CD14-positive monocyte (primary cell): ENCODE measurements around the gene DNAJC11. TPM values are rescaled to one million over a fixed set of nuclear protein-coding genes. Genes with fewer than 3 reads are reported as not detected.

Experiments
- DNase-seq, 3 donors: peaks; one replicate each; pipeline ENCODE4 v3.0.0-alpha.2; 2011 to 2022
- H2AFZ ChIP-seq: 2 replicates; pipeline ENCODE4 v1.6.0; 2012; ENCODE audit warnings: mild to moderate bottlenecking, low read depth, low read length, inconsistent platforms; ENCODE audit not compliant: insufficient read depth, poor library complexity, severe bottlenecking
- H3K27ac ChIP-seq, 2 donors: 1 replicate in 1 of 2; 2 replicates in 1 of 2; pipeline ENCODE4 v1.5.1; 2012 to 2013; ENCODE audit warnings: low read length in 2 of 2, control low read depth in 1 of 2, inconsistent platforms in 1 of 2, low read depth in 1 of 2, mild to moderate bottlenecking in 1 of 2
- H3K27me3 ChIP-seq, 2 donors: one replicate each; pipeline versions ENCODE4 v1.6.0 to v1.6.1; 2011 to 2013; ENCODE audit warnings: low read length in 2 of 2; ENCODE audit not compliant: control insufficient read depth in 2 of 2, insufficient read depth in 2 of 2
- H3K36me3 ChIP-seq, 2 donors: replicated peaks in 1 of 2; 1 replicate in 1 of 2; 2 replicates in 1 of 2; pipeline versions ENCODE4 v1.5.1 to v1.6.1; 2012 to 2013; ENCODE audit warnings: low read length in 2 of 2, control low read depth in 1 of 2, inconsistent platforms in 1 of 2, mild to moderate bottlenecking in 1 of 2; ENCODE audit not compliant: insufficient read depth in 2 of 2, control insufficient read depth in 1 of 2
- H3K4me1 ChIP-seq, 2 donors: 1 replicate in 1 of 2; 2 replicates in 1 of 2; pipeline versions ENCODE4 v1.5.1 to v1.6.1; 2012 to 2013; ENCODE audit warnings: low read length in 2 of 2, control low read depth in 1 of 2, inconsistent platforms in 1 of 2, mild to moderate bottlenecking in 1 of 2, moderate library complexity in 1 of 2; ENCODE audit not compliant: insufficient read depth in 2 of 2, control insufficient read depth in 1 of 2
- H3K4me2 ChIP-seq: replicated peaks from 2 replicates; pipeline ENCODE3; 2012; ENCODE audit warnings: low read length, moderate library complexity, mild to moderate bottlenecking; ENCODE audit not compliant: poor library complexity, severe bottlenecking; ENCODE audit errors: extremely low read depth
- H3K4me3 ChIP-seq, 3 experiments: fragments of 200-600 bp in 1 of 3; sonication (generic) in 1 of 3; replicated peaks in 1 of 3; 1 replicate in 2 of 3; 2 replicates in 1 of 3; pipeline ENCODE4 v1.5.1; 2011 to 2013; ENCODE audit warnings: low read length in 3 of 3, mild to moderate bottlenecking in 3 of 3, control low read depth in 2 of 3, low read depth in 2 of 3, inconsistent platforms in 1 of 3, moderate library complexity in 1 of 3
- H3K79me2 ChIP-seq: 2 replicates; pipeline ENCODE4 v1.6.0; 2012; ENCODE audit warnings: mild to moderate bottlenecking, control low read depth, inconsistent platforms, low read length, moderate library complexity; ENCODE audit not compliant: insufficient read depth
- H3K9ac ChIP-seq: 2 replicates; pipeline ENCODE4 v1.6.0; 2017; ENCODE audit warnings: low read length, mild to moderate bottlenecking; ENCODE audit not compliant: insufficient read depth, poor library complexity, severe bottlenecking
- H3K9me3 ChIP-seq, 2 donors: replicated peaks in 1 of 2; 1 replicate in 1 of 2; 2 replicates in 1 of 2; pipeline versions ENCODE4 v1.5.1 to v1.6.1; 2012 to 2013; ENCODE audit warnings: low read length in 2 of 2, control low read depth in 1 of 2; ENCODE audit not compliant: control insufficient read depth in 1 of 2, insufficient read depth in 1 of 2
- H4K20me1 ChIP-seq: 2 replicates; pipeline ENCODE4 v1.6.0; 2012; ENCODE audit warnings: mild to moderate bottlenecking, low read length, control low read depth, moderate library complexity; ENCODE audit not compliant: insufficient read depth
- H3K27ac Mint-ChIP-seq, 7 donors: one replicate each; pipeline ENCODE4 v1.8.0; 2020; ENCODE audit warnings: mild to moderate bottlenecking in 7 of 7, mixed read lengths in 7 of 7, moderate library complexity in 6 of 7, inconsistent platforms in 2 of 7
- H3K27me3 Mint-ChIP-seq, 3 donors: one replicate each; pipeline ENCODE4 v1.8.0; 2021 to 2022; ENCODE audit warnings: low read depth in 3 of 3, mild to moderate bottlenecking in 3 of 3, mixed read lengths in 3 of 3, moderate library complexity in 3 of 3, inconsistent platforms in 1 of 3
- H3K36me3 Mint-ChIP-seq, 2 donors: one replicate each; pipeline ENCODE4 v1.8.0; 2020; ENCODE audit warnings: mixed read lengths in 2 of 2, inconsistent platforms in 1 of 2, mild to moderate bottlenecking in 1 of 2
- H3K4me1 Mint-ChIP-seq: one replicate; pipeline ENCODE4 v1.8.0; 2020; ENCODE audit warnings: mild to moderate bottlenecking, mixed read lengths
- H3K4me3 Mint-ChIP-seq, 2 donors: one replicate each; pipeline ENCODE4 v1.8.0; 2020; ENCODE audit warnings: mild to moderate bottlenecking in 2 of 2, mixed read lengths in 2 of 2, moderate library complexity in 1 of 2
- H3K9me3 Mint-ChIP-seq, 7 donors: one replicate each; pipeline ENCODE4 v1.8.0; 2020 to 2022; ENCODE audit warnings: mixed read lengths in 7 of 7, mild to moderate bottlenecking in 6 of 7, moderate library complexity in 6 of 7, inconsistent platforms in 2 of 7
- WGBS: methylation state at CpG from one replicate; pipeline ENCODE4 v1.1.5; 2013; ENCODE audit warnings: missing lambda C conversion rate; ENCODE audit not compliant: insufficient coverage; 5-methylcytosine and 5-hydroxymethylcytosine counted together
- intact Hi-C, 2 donors: fragments of 100-400 bp; cut with micrococcal nuclease; formaldehyde crosslinking; loops; one replicate each; pipeline versions ENCODE4 v1.15.0 to v1.15.1; 2023
- polyA plus RNA-seq, 3 donors: library from polyadenylated mRNA; depleted of rRNA in 1 of 3; unstranded in 2 of 3; stranded (reverse) in 1 of 3; fragments of 300-500 nt in 2 of 3; fragments of >200 nt in 1 of 3; fragmentation: Illumina TruSeq in 2 of 3; gene quantifications; 1 replicate in 2 of 3; 2 replicates in 1 of 3; pipeline ENCODE4 v1.2.3, GENCODE V29; 2012 to 2021
- TF ChIP-seq, protein P1 (sequence below): fragments of 200-600 bp; IDR thresholded peaks from one replicate; pipeline ENCODE4 v1.8.0; 2022; ENCODE audit warnings: antibody characterized with exemption, mild to moderate bottlenecking

Gene DNAJC11
- polyA plus RNA-seq, 3 donors = 9.7 to 19.9 (median 15.8) TPM

DNA sequence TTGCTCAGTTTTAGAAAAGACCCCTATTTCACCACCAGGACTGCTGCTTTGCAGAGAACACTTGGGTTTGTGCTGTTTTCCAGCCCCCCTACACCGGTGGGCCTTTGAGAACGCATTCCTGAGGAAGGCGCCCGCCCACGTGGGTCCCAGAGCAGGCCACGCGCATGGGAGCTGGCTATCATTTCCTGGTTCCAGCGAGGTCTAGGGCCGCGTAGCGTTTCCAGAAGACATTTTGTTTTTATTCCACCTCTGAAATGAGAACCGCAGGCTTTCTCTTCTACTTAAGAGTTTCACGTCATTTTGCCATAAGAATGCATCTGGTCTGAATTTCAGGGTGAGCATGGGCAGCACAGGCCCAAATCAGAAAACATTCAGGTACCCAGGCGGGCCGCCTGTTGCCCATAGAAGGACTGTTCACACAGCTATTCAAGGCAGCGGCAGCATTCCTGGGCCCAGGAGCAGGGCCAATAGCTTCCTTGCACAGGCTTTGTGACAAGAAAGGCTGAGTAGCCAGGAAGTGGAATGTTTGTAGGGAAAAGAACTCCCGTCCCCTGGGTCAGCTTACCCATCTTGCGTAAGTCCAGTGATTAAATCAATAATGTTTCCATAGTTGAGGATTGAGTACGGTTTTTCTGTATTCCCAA, 97.6 kb downstream of the DNAJC11 start:
- peaks cover 31 to 45% of the 10 kb centered on the region in 2 donors for H3K4me1 ChIP-seq
- Mint-ChIP-seq H3K4me3 (peak overlapping the region; percentile 86 to 87), H3K4me1 (peaks cover 26% of the 10 kb centered on the region), H3K27me3 (peaks cover 8 to 9% (median 9%) of the 10 kb centered on the region in 3 donors), H3K27ac (peak overlapping the region; percentile 97 to 99 (median 98)), H3K36me3 (peaks cover 0 to 6% of the 10 kb centered on the region in 2 donors), H3K9me3 (no peaks in the 10 kb centered on the region)
- 53% methylated on average over 14 of the region's 19 CpGs for WGBS
- TF ChIP-seq, protein P1, sequence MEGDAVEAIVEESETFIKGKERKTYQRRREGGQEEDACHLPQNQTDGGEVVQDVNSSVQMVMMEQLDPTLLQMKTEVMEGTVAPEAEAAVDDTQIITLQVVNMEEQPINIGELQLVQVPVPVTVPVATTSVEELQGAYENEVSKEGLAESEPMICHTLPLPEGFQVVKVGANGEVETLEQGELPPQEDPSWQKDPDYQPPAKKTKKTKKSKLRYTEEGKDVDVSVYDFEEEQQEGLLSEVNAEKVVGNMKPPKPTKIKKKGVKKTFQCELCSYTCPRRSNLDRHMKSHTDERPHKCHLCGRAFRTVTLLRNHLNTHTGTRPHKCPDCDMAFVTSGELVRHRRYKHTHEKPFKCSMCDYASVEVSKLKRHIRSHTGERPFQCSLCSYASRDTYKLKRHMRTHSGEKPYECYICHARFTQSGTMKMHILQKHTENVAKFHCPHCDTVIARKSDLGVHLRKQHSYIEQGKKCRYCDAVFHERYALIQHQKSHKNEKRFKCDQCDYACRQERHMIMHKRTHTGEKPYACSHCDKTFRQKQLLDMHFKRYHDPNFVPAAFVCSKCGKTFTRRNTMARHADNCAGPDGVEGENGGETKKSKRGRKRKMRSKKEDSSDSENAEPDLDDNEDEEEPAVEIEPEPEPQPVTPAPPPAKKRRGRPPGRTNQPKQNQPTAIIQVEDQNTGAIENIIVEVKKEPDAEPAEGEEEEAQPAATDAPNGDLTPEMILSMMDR = no peak
- H3K9ac ChIP-seq = peak overlapping the region; percentile 97
- H3K36me3 ChIP-seq = no peaks in the 10 kb centered on the region
- DNase-seq = peak; percentile 28 to 41 (median 34)
- H3K4me2 ChIP-seq = peak overlapping the region; percentile 94
- peak overlapping the region; percentile 58 to 93 (median 74) for H3K4me3 ChIP-seq
- no peaks in the 10 kb centered on the region for H3K27me3 ChIP-seq
- peak overlapping the region; percentile 84 for H2AFZ ChIP-seq
- H3K9me3 ChIP-seq = no peaks in the 10 kb centered on the region
- H4K20me1 ChIP-seq = peaks cover 33% of the 10 kb centered on the region
- intact Hi-C loops = loop anchor here in 1 of 2 donors (1.0 to 10.0 kb wide), 2 partner anchors 9 to 181 kb away; partner anchors contain the start of genes CAMTA1 and PHF13
- peaks cover 34% of the 10 kb centered on the region for H3K79me2 ChIP-seq
- peak overlapping the region; percentile 98 to 99 for H3K27ac ChIP-seq

DNA sequence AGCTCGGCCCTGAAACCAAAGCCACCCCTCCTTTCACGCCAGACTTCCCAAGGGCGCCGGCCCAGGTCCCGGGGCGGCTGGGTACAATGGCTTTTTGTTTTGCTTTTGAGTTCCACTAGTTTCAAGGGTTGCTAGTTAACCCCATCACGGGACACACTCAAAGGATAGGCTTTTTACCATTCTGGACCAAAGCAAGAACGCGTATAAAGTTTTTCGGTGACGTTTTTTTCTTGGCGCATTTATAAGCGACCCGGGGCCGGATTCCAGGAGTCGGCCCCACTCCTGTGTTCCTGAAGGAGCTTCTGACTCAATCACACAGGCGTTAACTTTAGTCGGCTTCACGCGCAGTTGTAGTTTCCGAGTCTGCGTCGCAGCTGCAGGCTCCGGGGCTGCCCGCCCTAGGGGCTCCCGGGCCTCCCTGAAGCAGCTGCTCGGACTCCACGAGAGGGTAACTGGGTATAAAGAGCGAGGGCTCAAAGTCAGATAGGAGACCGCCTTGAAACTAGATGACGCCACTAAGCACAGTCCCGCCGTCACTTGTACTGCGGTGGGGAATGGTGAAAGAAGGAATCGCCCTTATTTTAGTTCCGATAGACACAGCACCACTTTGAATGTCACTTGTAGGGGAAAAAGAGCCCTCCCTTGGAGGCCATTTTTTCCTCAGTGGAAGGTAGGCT, 98.2 kb downstream of the DNAJC11 start:
- Histone ChIP-seq H3K79me2 (peaks cover 40% of the 10 kb centered on the region), H3K4me1 (peaks cover 35 to 51% of the 10 kb centered on the region in 2 donors), H3K4me2 (peak overlapping the region; percentile 94), H4K20me1 (peaks cover 40% of the 10 kb centered on the region), H3K36me3 (no peaks in the 10 kb centered on the region), H3K27ac (peak overlapping the region; percentile 98 to 99), H2AFZ (peak overlapping the region; percentile 84), H3K9me3 (no peaks in the 10 kb centered on the region), H3K9ac (peak overlapping the region; percentile 97), H3K4me3 (peak overlapping the region; percentile 58 to 93 (median 74)), H3K27me3 (no peaks in the 10 kb centered on the region)
- Mint-ChIP-seq H3K27ac (peak overlapping the region; percentile 97 to 99 (median 98)), H3K4me1 (peaks cover 32% of the 10 kb centered on the region), H3K4me3 (peak overlapping the region; percentile 86 to 87), H3K9me3 (peaks cover 0 to 2% (median 0%) of the 10 kb centered on the region in 7 donors), H3K27me3 (peaks cover 8 to 9% (median 9%) of the 10 kb centered on the region in 3 donors), H3K36me3 (peaks cover 3 to 13% of the 10 kb centered on the region in 2 donors)
- DNase-seq = peak; percentile 59 to 73 (median 70)
- TF ChIP-seq, protein P1 = no peak
- intact Hi-C loops = loop anchor here in 1 of 2 donors (1.0 to 10.0 kb wide), 2 partner anchors 10 to 181 kb away; partner anchors contain the start of genes CAMTA1 and PHF13
- WGBS = under 1% methylated on average over 24 of the region's 36 CpGs
